ENCODE data around the gene C6.
"Not testable (repeated sequence)": the region's sequence is repeated elsewhere in the genome, so short reads cannot be mapped to it uniquely, and the experiment has no call there.

C6 gene

GRCh38 chr5:41213340-41213739 lies at the start of gene C6:
Gene C6 (minus strand): TSS chr5:41213532. CDS start chr5:41203230, 10,302 bp downstream.
- Mint-ChIP-seq H3K27ac (no peak within 1 kb of the TSS), H3K4me3 (no peak within 1 kb of the TSS), H3K4me1 (no peaks in the 10 kb centered on the region), H3K36me3 (no peaks in the 10 kb centered on the region), H3K9me3 (no peaks in the 10 kb centered on the region), H3K27me3 (no peaks in the 10 kb centered on the region)

- Mint-ChIP-seq H3K27ac (no peak overlapping the region), H3K27me3 (no peaks in the 10 kb centered on the region)
Observed at GRCh38 chr5:41256400-41256799, 43.1 kb upstream of the C6 start.

GRCh38 chr5:41253109-41253508 lies 39.8 kb upstream of the C6 start:
- Mint-ChIP-seq H3K27me3 (no peaks in the 10 kb centered on the region), H3K4me3 (no peak overlapping the region), H3K4me1 (no peaks in the 10 kb centered on the region), H3K36me3 (no peaks in the 10 kb centered on the region), H3K9me3 (no peaks in the 10 kb centered on the region), H3K27ac (no peak overlapping the region)

More at GRCh38 chr5:41256400-41256799, 43.1 kb upstream of the C6 start:
- H3K36me3 Mint-ChIP-seq = no peaks in the 10 kb centered on the region
- no peaks in the 10 kb centered on the region for H3K9me3 Mint-ChIP-seq
- no peak overlapping the region for H3K4me3 Mint-ChIP-seq
- H3K4me1 Mint-ChIP-seq = no peaks in the 10 kb centered on the region

- Mint-ChIP-seq H3K9me3 (no peaks in the 10 kb centered on the region), H3K4me3 (no peak overlapping the region), H3K27me3 (no peaks in the 10 kb centered on the region), H3K4me1 (no peaks in the 10 kb centered on the region), H3K36me3 (no peaks in the 10 kb centered on the region), H3K27ac (no peak overlapping the region)
Observed at GRCh38 chr5:41252036-41252435, 38.7 kb upstream of the C6 start.

GRCh38 chr5:41250351-41250987 lies 37.1 kb upstream of the C6 start:
- Mint-ChIP-seq H3K4me1 (no peaks in the 10 kb centered on the region), H3K4me3 (no peak overlapping the region), H3K36me3 (no peaks in the 10 kb centered on the region), H3K27ac (no peak overlapping the region), H3K9me3 (peaks cover 4% of the 10 kb centered on the region), H3K27me3 (no peaks in the 10 kb centered on the region)

GRCh38 chr5:41247135-41247534 lies 33.8 kb upstream of the C6 start:
- no peaks in the 10 kb centered on the region for H3K27me3 Mint-ChIP-seq
- H3K36me3 Mint-ChIP-seq = no peaks in the 10 kb centered on the region

GRCh38 chr5:41246376-41246775 lies 33.0 kb upstream of the C6 start:
- Mint-ChIP-seq H3K4me1 (no peaks in the 10 kb centered on the region), H3K9me3 (peaks cover 4% of the 10 kb centered on the region), H3K36me3 (no peaks in the 10 kb centered on the region), H3K4me3 (no peak overlapping the region), H3K27me3 (no peaks in the 10 kb centered on the region), H3K27ac (no peak overlapping the region)

More at GRCh38 chr5:41247135-41247534, 33.8 kb upstream of the C6 start:
- Mint-ChIP-seq H3K4me1 (no peaks in the 10 kb centered on the region), H3K9me3 (peaks cover 4% of the 10 kb centered on the region), H3K4me3 (no peak overlapping the region), H3K27ac (no peak overlapping the region)

- no peaks in the 10 kb centered on the region for H3K4me1 Mint-ChIP-seq
- H3K36me3 Mint-ChIP-seq = no peaks in the 10 kb centered on the region
- H3K4me3 Mint-ChIP-seq = no peak overlapping the region
- H3K27ac Mint-ChIP-seq = no peak overlapping the region
- H3K9me3 Mint-ChIP-seq = peaks cover 4% of the 10 kb centered on the region
- no peaks in the 10 kb centered on the region for H3K27me3 Mint-ChIP-seq
Observed at GRCh38 chr5:41243558-41243957, 30.2 kb upstream of the C6 start.

GRCh38 chr5:41240985-41241384 lies 27.7 kb upstream of the C6 start:
- no peaks in the 10 kb centered on the region for H3K27me3 Mint-ChIP-seq
- H3K4me1 Mint-ChIP-seq = no peaks in the 10 kb centered on the region
- no peaks in the 10 kb centered on the region for H3K36me3 Mint-ChIP-seq
- H3K27ac Mint-ChIP-seq = no peak overlapping the region
- H3K9me3 Mint-ChIP-seq = no peaks in the 10 kb centered on the region
- no peak overlapping the region for H3K4me3 Mint-ChIP-seq

- Mint-ChIP-seq H3K9me3 (no peaks in the 10 kb centered on the region), H3K4me1 (no peaks in the 10 kb centered on the region), H3K27me3 (no peaks in the 10 kb centered on the region), H3K4me3 (no peak overlapping the region), H3K36me3 (no peaks in the 10 kb centered on the region), H3K27ac (no peak overlapping the region)
Observed at GRCh38 chr5:41240390-41240789, 27.1 kb upstream of the C6 start.

GRCh38 chr5:41234475-41234874 lies 21.1 kb upstream of the C6 start:
- no peak overlapping the region for H3K4me3 Mint-ChIP-seq
- no peaks in the 10 kb centered on the region for H3K27me3 Mint-ChIP-seq
- H3K4me1 Mint-ChIP-seq = no peaks in the 10 kb centered on the region
- H3K9me3 Mint-ChIP-seq = peaks cover 22% of the 10 kb centered on the region
- H3K27ac Mint-ChIP-seq = no peak overlapping the region
- H3K36me3 Mint-ChIP-seq = peaks cover 3% of the 10 kb centered on the region

- Mint-ChIP-seq H3K4me1 (no peaks in the 10 kb centered on the region), H3K9me3 (peaks cover 36% of the 10 kb centered on the region), H3K36me3 (peaks cover 3% of the 10 kb centered on the region), H3K4me3 (no peak overlapping the region), H3K27me3 (no peaks in the 10 kb centered on the region), H3K27ac (no peak overlapping the region)
Observed at GRCh38 chr5:41232797-41233196, 19.5 kb upstream of the C6 start.

- not testable (repeated sequence) for H3K4me1 Mint-ChIP-seq, H3K36me3 Mint-ChIP-seq, H3K27ac Mint-ChIP-seq, H3K4me3 Mint-ChIP-seq, H3K27me3 Mint-ChIP-seq
- peaks cover 44% of the 10 kb centered on the region for H3K9me3 Mint-ChIP-seq
Observed at GRCh38 chr5:41230276-41230675, 16.9 kb upstream of the C6 start.

- H3K27ac Mint-ChIP-seq = no peak overlapping the region
Observed at GRCh38 chr5:41223962-41224361, 10.6 kb upstream of the C6 start.

GRCh38 chr5:41219658-41220269 lies 6.4 kb upstream of the C6 start:
- Mint-ChIP-seq H3K27me3 (no peaks in the 10 kb centered on the region), H3K36me3 (no peaks in the 10 kb centered on the region), H3K27ac (no peak overlapping the region), H3K4me3 (no peak overlapping the region), H3K9me3 (no peaks in the 10 kb centered on the region), H3K4me1 (no peaks in the 10 kb centered on the region)

More at GRCh38 chr5:41223962-41224361, 10.6 kb upstream of the C6 start:
- H3K4me1 Mint-ChIP-seq = no peaks in the 10 kb centered on the region
- no peaks in the 10 kb centered on the region for H3K27me3 Mint-ChIP-seq
- peaks cover 17% of the 10 kb centered on the region for H3K9me3 Mint-ChIP-seq
- H3K36me3 Mint-ChIP-seq = no peaks in the 10 kb centered on the region
- H3K4me3 Mint-ChIP-seq = no peak overlapping the region

GRCh38 chr5:41218929-41219657 lies 5.8 kb upstream of the C6 start:
- no peaks in the 10 kb centered on the region for H3K36me3 Mint-ChIP-seq
- H3K9me3 Mint-ChIP-seq = no peaks in the 10 kb centered on the region
- no peak overlapping the region for H3K4me3 Mint-ChIP-seq
- no peaks in the 10 kb centered on the region for H3K27me3 Mint-ChIP-seq
- no peaks in the 10 kb centered on the region for H3K4me1 Mint-ChIP-seq
- no peak overlapping the region for H3K27ac Mint-ChIP-seq
